K562 (cell line): Measurements from ENCODE around the gene UMODL1. TPM values are rescaled to one million over a fixed set of nuclear protein-coding genes. Genes with fewer than 3 reads are reported as not detected.

Source experiments
- ATAC-seq: fragments of 200-7000 bp; cut with Tn5 transposase; 3 replicates; pipeline ENCODE4 v1.9.1; 2020; ENCODE audit warnings: moderate library complexity
- BruUV-seq: library from RNA; stranded (reverse); fragments of 400-500 nt; replicated peaks from 2 replicates; lab custom pipeline; 2021; lab: Mats Ljungman, UMichigan
- CTCF ChIA-PET: fragments of 300-600 bp; formaldehyde crosslinking; extraction: SDS; loops from one replicate; lab custom pipeline; 2021; ENCODE audit warnings: low intra/inter-chr PET ratio; lab: Yijun Ruan, JAX
- POLR2A ChIA-PET: fragments of 300-600, 350-650 bp; sonication (Branson Sonifier 250); formaldehyde crosslinking; extraction: SDS; loops from one replicate; lab custom pipeline; 2021; ENCODE audit warnings: antibody characterized with exemption, inconsistent platforms; lab: Yijun Ruan, JAX
- DNase-seq, 4 experiments: peaks; one replicate each; pipeline versions ENCODE4 v3.0.0 to v3.0.0-alpha.2; 2011 to 2018; ENCODE audit warnings: low spot score in 3 of 4, mixed read lengths in 3 of 4; ENCODE audit errors: extremely low read depth in 1 of 4
- FAIRE-seq: peaks from 2 replicates; lab custom pipeline; 2011; peaks lifted over from hg19 to GRCh38; lab: Jason Lieb, UNC
- H2AFZ ChIP-seq: 2 replicates; pipeline ENCODE4 v1.6.0; 2011; ENCODE audit warnings: low read depth, low read length, control low read depth, inconsistent platforms
- H3K27ac ChIP-seq: fragments of 200-600 bp; 3 replicates; pipeline ENCODE4 v1.8.0; 2011; ENCODE audit warnings: low read depth, mild to moderate bottlenecking, control low read depth, inconsistent platforms, low read length, moderate library complexity, mixed read lengths; ENCODE audit errors: extremely low read depth
- H3K27me3 ChIP-seq, 2 experiments: fragments of 300-600 bp in 1 of 2; 2 replicates in 1 of 2; 3 replicates in 1 of 2; pipeline versions ENCODE4 v1.6.0 to v1.8.0; 2011; ENCODE audit warnings: inconsistent platforms in 2 of 2, low read length in 2 of 2, mild to moderate bottlenecking in 1 of 2, mixed read lengths in 1 of 2, moderate library complexity in 1 of 2; ENCODE audit not compliant: control insufficient read depth in 2 of 2, insufficient read depth in 2 of 2
- H3K36me3 ChIP-seq: fragments of 300-600 bp; 3 replicates; pipeline ENCODE4 v1.8.0; 2011; ENCODE audit warnings: mild to moderate bottlenecking, low read length, inconsistent platforms; ENCODE audit not compliant: control insufficient read depth, insufficient read depth
- H3K4me1 ChIP-seq, 2 experiments: fragments of 200-600 bp in 1 of 2; replicated peaks in 1 of 2; 2 replicates in 1 of 2; 3 replicates in 1 of 2; pipeline versions ENCODE4 v1.5.1 to v1.8.0; 2011; ENCODE audit warnings: inconsistent platforms in 2 of 2, low read length in 2 of 2, mild to moderate bottlenecking in 1 of 2, mixed read lengths in 1 of 2, moderate library complexity in 1 of 2; ENCODE audit not compliant: control insufficient read depth in 2 of 2, insufficient read depth in 2 of 2
- H3K4me2 ChIP-seq: 2 replicates; pipeline ENCODE4 v1.6.1; 2011; ENCODE audit warnings: low read length, control low read depth, inconsistent platforms, mixed read lengths; ENCODE audit not compliant: insufficient read depth
- H3K4me3 ChIP-seq: fragments of 200-600 bp; sonication (generic), shearing (Covaris generic); 2 replicates; pipeline ENCODE4 v1.5.1; 2016; ENCODE audit warnings: control low read depth, inconsistent platforms
- H3K79me2 ChIP-seq: fragments of 200-600 bp; 3 replicates; pipeline ENCODE4 v1.8.0; 2011; ENCODE audit warnings: low read length, inconsistent platforms; ENCODE audit not compliant: control insufficient read depth, insufficient read depth
- H3K9ac ChIP-seq, 2 experiments: 2 replicates each; pipeline versions ENCODE4 v1.6.0 to v1.6.1; 2011; ENCODE audit warnings: low read depth in 2 of 2, low read length in 2 of 2, control low read depth in 1 of 2, inconsistent platforms in 1 of 2, mild to moderate bottlenecking in 1 of 2, mixed read lengths in 1 of 2; ENCODE audit not compliant: insufficient read depth in 1 of 2
- H3K9me1 ChIP-seq: one replicate; pipeline ENCODE4 v1.6.0; 2011; ENCODE audit warnings: inconsistent platforms, mild to moderate bottlenecking, low read length, moderate library complexity; ENCODE audit not compliant: control insufficient read depth, insufficient read depth
- H3K9me3 ChIP-seq: replicated peaks from 2 replicates; pipeline ENCODE4 v1.5.1; 2011; ENCODE audit warnings: low read depth, low read length, inconsistent platforms; ENCODE audit not compliant: control insufficient read depth, insufficient read depth
- H4K20me1 ChIP-seq: replicated peaks from 2 replicates; pipeline ENCODE4 v1.6.1; 2011; ENCODE audit warnings: low read length, inconsistent platforms, mixed read lengths; ENCODE audit not compliant: control insufficient read depth, insufficient read depth
- FOXK1 ChIP-seq: sonication (generic); formaldehyde crosslinking; IDR thresholded peaks from 2 replicates; pipeline ENCODE4 v1.8.0; 2022; ENCODE audit warnings: missing genetic modification reagents, mild to moderate bottlenecking, borderline replicate concordance
- LEF1 ChIP-seq: fragments of 450-650 bp; IDR thresholded peaks from 2 replicates; pipeline ENCODE4 v1.6.1; 2016; ENCODE audit warnings: mild to moderate bottlenecking
- PHB2 ChIP-seq: fragments of 450-650 bp; IDR thresholded peaks from 2 replicates; pipeline ENCODE4 v1.6.1; 2017; ENCODE audit warnings: low read depth
- RUNX1 ChIP-seq: sonication (generic); IDR thresholded peaks from 2 replicates; pipeline ENCODE4 v1.6.1; 2016; ENCODE audit warnings: antibody characterized with exemption, low read depth
- TCF3 ChIP-seq: sonication (generic); formaldehyde crosslinking; IDR thresholded peaks from 2 replicates; pipeline ENCODE4 v1.4.0; 2020; ENCODE audit warnings: mild to moderate bottlenecking, missing genetic modification reagents
- ZBTB9 ChIP-seq: fragments of 450-650 bp; formaldehyde crosslinking; IDR thresholded peaks from 2 replicates; pipeline ENCODE4 v1.4.0; 2020; ENCODE audit warnings: mild to moderate bottlenecking, moderate library complexity
- WGBS: fragments of 100-300 bp; shearing (Covaris generic); methylation state at CpG from one replicate; pipeline ENCODE4 v1.1.6; 2016; ENCODE audit warnings: low coverage, mixed read lengths; ENCODE audit not compliant: insufficient coverage; ENCODE audit errors: missing lambda C conversion rate; 5-methylcytosine and 5-hydroxymethylcytosine counted together
- in situ Hi-C: fragments of 300-500 bp; cut with MboI; formaldehyde crosslinking; loops from 4 replicates; pipeline ENCODE4 v1.15.0; 2018; ENCODE audit warnings: inconsistent platforms, mixed read lengths
- intact Hi-C: fragments of 100-400 bp; cut with micrococcal nuclease; formaldehyde crosslinking; loops from 2 replicates; pipeline ENCODE4 v1.14.2; 2022
- polyA plus RNA-seq, 8 experiments: library from polyadenylated mRNA; depleted of rRNA in 4 of 8; stranded (reverse) in 5 of 8; unstranded in 3 of 8; fragments of >200 nt; fragmentation: Nextera tagmentation in 2 of 8; fragmentation: Illumina TruSeq in 1 of 8; extraction: Ambion mirVana in 2 of 8; extraction: Trizol in 1 of 8; gene quantifications; 2 replicates each; pipeline versions ENCODE4 v1.2.1 to v1.2.3, GENCODE V29; 2011 to 2014; ENCODE audit warnings: inconsistent platforms in 1 of 8, missing spikeins in 1 of 8
- total RNA-seq, 7 experiments: library from RNA; depleted of rRNA in 6 of 7; stranded (reverse); fragments of >200 nt in 6 of 7; fragmentation: Illumina TruSeq in 2 of 7; extraction: Trizol in 2 of 7; gene quantifications; 2 replicates each; pipeline versions ENCODE4 v1.2.1 to v1.2.3, GENCODE V29; 2011 to 2021; ENCODE audit warnings: low replicate concordance in 1 of 7

UMODL1 gene
- total and polyA plus RNA-seq, 9 of the 15 experiments (the other 6 are each of a cell fraction or from before 2014, with no cell fraction given) = not detected

- H3K4me1 ChIP-seq = peaks cover 0 to 17% of the 10 kb centered on the region in 2 experiments; a peak in 2 of 5 replicates
- no peak for ATAC-seq
- BruUV-seq = no TSS peak
- peaks cover 36% of the 10 kb centered on the region for H4K20me1 ChIP-seq
- TF ChIP-seq PHB2 = no peak
- TF ChIP-seq RUNX1 = no peak
- no peak for TF ChIP-seq ZBTB9
- TF ChIP-seq FOXK1 (CRISPR knock-in tag) = no peak
- TF ChIP-seq TCF3 = no peak
- TF ChIP-seq LEF1 = no peak
- H2AFZ ChIP-seq = no peak overlapping the region
- no peaks in the 10 kb centered on the region for H3K9me3 ChIP-seq
- no peak for FAIRE-seq
- WGBS = 4% methylated on average over 13 of the region's 13 CpGs
- H3K36me3 ChIP-seq = no peaks in the 10 kb centered on the region
- peaks cover 82 to 90% of the 10 kb centered on the region in 2 experiments for H3K27me3 ChIP-seq
- peaks cover 4% of the 10 kb centered on the region for H3K9me1 ChIP-seq
- intact Hi-C loops = no loop called here
- no peak overlapping the region for H3K4me2 ChIP-seq
- no peak for DNase-seq
- H3K9ac ChIP-seq = no peak overlapping the region
- no peak overlapping the region for H3K4me3 ChIP-seq
- ChIA-PET POLR2A (interaction anchor here (0.6 to 1.2 kb wide), 4 partner anchors 12 to 245 kb away, joined by 3 read pairs; no protein-coding TSS in a partner anchor), CTCF (no interaction called here)
- no peak overlapping the region for H3K27ac ChIP-seq
- H3K79me2 ChIP-seq = no peaks in the 10 kb centered on the region
- in situ Hi-C loops = no loop called here
Observed at GRCh38 chr21:42103843-42104242, 32.7 kb downstream of the UMODL1 start.
